B cell (primary cell): ENCODE data around the gene RAB8A. TPM values are rescaled to one million over a fixed set of nuclear protein-coding genes. Genes with fewer than 3 reads are reported as not detected.
"Not testable (repeated sequence)": the region's sequence is repeated elsewhere in the genome, so short reads cannot be mapped to it uniquely, and the experiment has no call there.

Experiments used
- ATAC-seq: fragments of 200-7000 bp; cut with Tn5 transposase; one replicate; pipeline ENCODE4 v1.10.0; 2021; ENCODE audit warnings: low read depth, mild to moderate bottlenecking, moderate number of reproducible peaks, moderate library complexity
- CTCF ChIA-PET: fragments of 350-600 bp; sonication (Branson Sonifier 250); formaldehyde crosslinking; loops from one replicate; lab custom pipeline; 2021; ENCODE audit warnings: antibody characterized with exemption, inconsistent platforms; lab: Charles Lee
- POLR2A ChIA-PET: fragments of 350-600 bp; sonication (Branson Sonifier 250); formaldehyde crosslinking; loops from one replicate; lab custom pipeline; 2021; ENCODE audit warnings: antibody characterized with exemption; lab: Charles Lee
- DNase-seq: peaks from one replicate; pipeline ENCODE4 v3.0.0; 2013
- H2AFZ ChIP-seq: 2 replicates; pipeline ENCODE4 v1.6.1; 2012; ENCODE audit warnings: mild to moderate bottlenecking, low read depth, low read length; ENCODE audit not compliant: insufficient read depth, poor library complexity, severe bottlenecking
- H3K27ac ChIP-seq, 2 donors: 1 replicate in 1 of 2; 2 replicates in 1 of 2; pipeline ENCODE4 v1.5.1; 2012 to 2013; ENCODE audit warnings: low read length in 2 of 2, mild to moderate bottlenecking in 2 of 2, moderate library complexity in 1 of 2
- H3K27me3 ChIP-seq, 4 experiments: fragments of 200-600 bp in 1 of 4; sonication (generic) in 1 of 4; replicated peaks in 1 of 4; 1 replicate in 2 of 4; 2 replicates in 2 of 4; pipeline versions ENCODE4 v1.6.1 to v1.7.0; 2013 to 2016; ENCODE audit warnings: low read length in 3 of 4, mild to moderate bottlenecking in 2 of 4, mixed read lengths in 1 of 4, moderate library complexity in 1 of 4; ENCODE audit not compliant: insufficient read depth in 4 of 4, control insufficient read depth in 3 of 4; ENCODE audit errors: control extremely low read depth in 1 of 4
- H3K36me3 ChIP-seq, 2 experiments: replicated peaks in 1 of 2; 1 replicate in 1 of 2; 2 replicates in 1 of 2; pipeline versions ENCODE4 v1.6.1 to v1.7.1; 2013; ENCODE audit warnings: low read length in 1 of 2; ENCODE audit not compliant: insufficient read depth in 2 of 2, control insufficient read depth in 1 of 2; ENCODE audit errors: control extremely low read depth in 1 of 2, extremely low read depth in 1 of 2
- H3K4me1 ChIP-seq, 2 donors: fragments of 200-600 bp in 1 of 2; sonication (generic) in 1 of 2; 1 replicate in 1 of 2; 2 replicates in 1 of 2; pipeline versions ENCODE4 v1.5.1 to v1.6.1; 2013 to 2017; ENCODE audit warnings: low read length in 2 of 2; ENCODE audit not compliant: control insufficient read depth in 2 of 2, insufficient read depth in 2 of 2
- H3K4me2 ChIP-seq: replicated peaks from 2 replicates; pipeline ENCODE3; 2012; ENCODE audit warnings: mild to moderate bottlenecking, low read depth, low read length; ENCODE audit not compliant: poor library complexity, severe bottlenecking
- H3K4me3 ChIP-seq, 5 experiments: fragments of 200-600 bp in 1 of 5; sonication (generic) in 1 of 5; 1 replicate in 3 of 5; 2 replicates in 2 of 5; pipeline versions ENCODE4 v1.5.1 to v1.7.0; 2011 to 2016; ENCODE audit warnings: low read length in 4 of 5, mild to moderate bottlenecking in 4 of 5, low read depth in 2 of 5, control low read depth in 1 of 5, moderate library complexity in 1 of 5; ENCODE audit not compliant: insufficient read depth in 1 of 5; ENCODE audit errors: control extremely low read depth in 1 of 5, extremely low read depth in 1 of 5
- H3K79me2 ChIP-seq: fragments of 200-600 bp; sonication (generic); one replicate; pipeline ENCODE4 v1.6.0; 2016; ENCODE audit warnings: low read length; ENCODE audit not compliant: control insufficient read depth, insufficient read depth
- H3K9ac ChIP-seq: fragments of 200-600 bp; sonication (generic); 2 replicates; pipeline ENCODE4 v1.6.1; 2017; ENCODE audit warnings: mild to moderate bottlenecking, low read length, moderate library complexity
- H3K9me3 ChIP-seq, 3 donors: one replicate each; pipeline versions ENCODE4 v1.6.1 to v1.7.1; 2013; ENCODE audit warnings: low read length in 2 of 3; ENCODE audit not compliant: control insufficient read depth in 2 of 3, insufficient read depth in 1 of 3; ENCODE audit errors: control extremely low read depth in 1 of 3
- H4K20me1 ChIP-seq: 2 replicates; pipeline ENCODE4 v1.6.0; 2012; ENCODE audit warnings: mild to moderate bottlenecking, low read length; ENCODE audit not compliant: insufficient read depth, control insufficient read depth, poor library complexity, severe bottlenecking
- H3K27ac Mint-ChIP-seq: one replicate; pipeline ENCODE4 v1.8.0; 2021; ENCODE audit warnings: mixed read lengths
- H3K27me3 Mint-ChIP-seq: one replicate; pipeline ENCODE4 v1.8.0; 2021; ENCODE audit warnings: mixed read lengths
- H3K4me1 Mint-ChIP-seq: one replicate; pipeline ENCODE4 v1.8.0; 2021; ENCODE audit warnings: mixed read lengths
- H3K4me3 Mint-ChIP-seq: one replicate; pipeline ENCODE4 v1.8.0; 2021; ENCODE audit warnings: mixed read lengths
- H3K9me3 Mint-ChIP-seq: one replicate; pipeline ENCODE4 v1.8.0; 2022; ENCODE audit warnings: mixed read lengths; ENCODE audit not compliant: insufficient read depth
- CTCF ChIP-seq: fragments of 200-600 bp; IDR thresholded peaks from one replicate; pipeline ENCODE4 v1.8.0; 2022; ENCODE audit warnings: antibody characterized with exemption, mild to moderate bottlenecking
- EZH2 ChIP-seq: IDR thresholded peaks from 2 replicates; pipeline ENCODE4 v1.6.1; 2012; ENCODE audit warnings: borderline replicate concordance, low read depth, mild to moderate bottlenecking, moderate library complexity, low read length; ENCODE audit not compliant: insufficient read depth, poor library complexity, severe bottlenecking
- WGBS: methylation state at CpG from one replicate; pipeline ENCODE4 v1.1.5; 2013; ENCODE audit warnings: missing lambda C conversion rate; ENCODE audit not compliant: insufficient coverage; 5-methylcytosine and 5-hydroxymethylcytosine counted together
- intact Hi-C: fragments of 100-400 bp; cut with micrococcal nuclease; formaldehyde crosslinking; loops from one replicate; pipeline ENCODE4 v1.10.0; 2022
- polyA plus RNA-seq: library from polyadenylated mRNA; depleted of rRNA; stranded (reverse); fragments of >200 nt; gene quantifications from 2 replicates; pipeline ENCODE4 v1.2.3, GENCODE V29; 2012
- total RNA-seq, 2 donors: library from RNA; stranded (reverse); fragments of 120-200 nt in 1 of 2; gene quantifications; 1 replicate in 1 of 2; 2 replicates in 1 of 2; pipeline versions ENCODE4 v1.2.3 to v1.2.4, GENCODE V29; 2013 to 2022

Gene RAB8A
- total and polyA plus RNA-seq, 2 donors (not counting 1 experiment from before 2014, with no cell fraction given), result 65.5 to 117 TPM

DNA sequence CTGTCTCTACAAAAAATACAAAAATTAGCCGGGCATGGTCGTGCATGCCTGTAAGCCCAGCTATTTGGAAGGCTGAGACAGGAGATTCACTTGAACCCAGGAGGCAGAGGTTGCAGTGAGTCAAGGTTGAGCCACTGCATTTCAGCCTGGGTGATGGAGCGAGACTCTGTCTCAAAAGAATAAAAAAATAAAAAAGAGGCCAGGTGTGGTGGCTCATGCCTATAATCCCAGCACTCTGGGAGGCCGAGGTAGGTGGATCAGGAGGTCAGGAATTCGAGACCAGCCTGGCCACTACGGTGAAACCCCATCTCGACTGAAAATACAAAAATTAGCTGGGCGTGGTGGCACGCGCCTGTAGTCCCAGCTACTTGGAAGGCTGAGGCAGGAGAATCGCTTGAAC is 24.3 kb upstream of the RAB8A start:
- ATAC-seq, H3K9ac ChIP-seq, DNase-seq, H3K27ac ChIP-seq, intact Hi-C loops, H2AFZ ChIP-seq, H3K9me3 ChIP-seq, H3K27me3 ChIP-seq, H3K27ac Mint-ChIP-seq, H3K27me3 Mint-ChIP-seq, H3K4me2 ChIP-seq, H3K4me3 Mint-ChIP-seq, H3K4me3 ChIP-seq, H3K9me3 Mint-ChIP-seq: not testable (repeated sequence)
- ChIA-PET POLR2A (interaction anchor here (1.5 kb wide), 1 partner anchor 17 kb away, joined by 6 read pairs; no protein-coding TSS in a partner anchor), CTCF (interaction anchor here (1.1 to 6.9 kb wide), 6 partner anchors 8 to 330 kb away, joined by 3 to 57 read pairs (median 10); partner anchors contain the start of gene TPM4)
- H3K4me1 Mint-ChIP-seq, result peaks cover 31% of the 10 kb centered on the region
- Histone ChIP-seq H3K4me1 (peaks cover 18 to 38% of the 10 kb centered on the region in 2 donors), H3K79me2 (peaks cover 94% of the 10 kb centered on the region), H4K20me1 (peaks cover 56% of the 10 kb centered on the region), H3K36me3 (peaks cover 10 to 89% of the 10 kb centered on the region in 2 experiments)
- 94% methylated on average over 10 of the region's 11 CpGs for WGBS

GRCh38 chr19:16087940-16088339 is 23.7 kb upstream of the RAB8A start:
- WGBS, result 99% methylated on average over 12 of the region's 12 CpGs
- Histone ChIP-seq H3K9me3 (no peaks in the 10 kb centered on the region), H3K36me3 (peaks cover 10 to 87% of the 10 kb centered on the region in 2 experiments), H3K4me2 (no peak overlapping the region), H2AFZ (no peak overlapping the region), H3K4me1 (peaks cover 18 to 33% of the 10 kb centered on the region in 2 donors), H3K79me2 (peaks cover 94% of the 10 kb centered on the region), H3K9ac (no peak overlapping the region), H4K20me1 (peaks cover 62% of the 10 kb centered on the region), H3K4me3 (no peak overlapping the region), H3K27ac (no peak overlapping the region), H3K27me3 (no peaks in the 10 kb centered on the region)
- CTCF ChIA-PET, result interaction anchor here (2.0 to 6.9 kb wide), 3 partner anchors 11 to 46 kb away, joined by 8 to 57 read pairs (median 13); partner anchors contain the start of gene TPM4
- H3K27ac Mint-ChIP-seq, result no peak overlapping the region
- H3K4me3 Mint-ChIP-seq, result no peak overlapping the region
- peaks cover 28% of the 10 kb centered on the region for H3K4me1 Mint-ChIP-seq
- no peaks in the 10 kb centered on the region for H3K9me3 Mint-ChIP-seq
- TF ChIP-seq CTCF (no peak), EZH2 (no peak)
- POLR2A ChIA-PET, result no interaction called here
- ATAC-seq (no peak), DNase-seq (no peak)
- no peaks in the 10 kb centered on the region for H3K27me3 Mint-ChIP-seq
- intact Hi-C loops, result no loop called here
